Brain microvascular endothelial cell (primary cell): ENCODE measurements around the gene GALP.
A peak's percentile ranks its signal among the peaks of the same experiment; 100 is the strongest.
"Not testable (repeated sequence)": the region's sequence is repeated elsewhere in the genome, so short reads cannot be mapped to it uniquely, and the experiment has no call there.

Experiments used
- DNase-seq: peaks from one replicate; pipeline ENCODE4 v3.0.0-alpha.2; 2020
- H3K27ac ChIP-seq: fragments of 250-450 bp; sonication (Bioruptor Pico); 2 replicates; pipeline ENCODE4 v1.5.1; 2020; ENCODE audit warnings: mild to moderate bottlenecking, moderate library complexity
- H3K27me3 ChIP-seq: fragments of 250-450 bp; sonication (Bioruptor Pico); replicated peaks from 2 replicates; pipeline ENCODE4 v1.5.1; 2020; ENCODE audit warnings: mild to moderate bottlenecking
- H3K36me3 ChIP-seq: fragments of 250-450 bp; sonication (Bioruptor Pico); replicated peaks from 2 replicates; pipeline ENCODE4 v1.5.1; 2020; ENCODE audit warnings: mild to moderate bottlenecking
- H3K4me3 ChIP-seq: 2 replicates; pipeline ENCODE4 v1.5.1; 2011; ENCODE audit warnings: low read depth, mild to moderate bottlenecking, control low read depth, low read length, moderate library complexity
- CTCF ChIP-seq: IDR thresholded peaks from 2 replicates; pipeline ENCODE4 v1.5.1; 2011; ENCODE audit warnings: low read depth, mild to moderate bottlenecking, moderate library complexity, low read length, control low read depth, inconsistent platforms; ENCODE audit errors: missing control alignments
- in situ Hi-C: cut with HindIII; loops from 2 replicates; pipeline ENCODE4 v1.10.0; 2017; ENCODE audit warnings: low sequenced_read_pairs, low pct_ligation_motif_present

Gene GALP

GRCh38 chr19:56211718-56212117 is 35.9 kb downstream of the GALP start:
- no peak overlapping the region for H3K4me3 ChIP-seq
- TF ChIP-seq CTCF: no peak
- no peaks in the 10 kb centered on the region for H3K36me3 ChIP-seq
- H3K27me3 ChIP-seq: no peaks in the 10 kb centered on the region
- H3K27ac ChIP-seq: no peak overlapping the region
- DNase-seq: no peak
- in situ Hi-C loops: no loop called here

- Histone ChIP-seq H3K4me3 (peak overlapping the region; percentile 37), H3K27ac (no peak overlapping the region)
Measured at GRCh38 chr19:56217039-56217949, 41.5 kb downstream of the GALP start.

GRCh38 chr19:56218961-56219360 is 43.2 kb downstream of the GALP start:
- no peak for DNase-seq
- no peaks in the 10 kb centered on the region for H3K36me3 ChIP-seq
- H3K4me3 ChIP-seq: no peak overlapping the region
- no peaks in the 10 kb centered on the region for H3K27me3 ChIP-seq
- no peak overlapping the region for H3K27ac ChIP-seq
- in situ Hi-C loops: no loop called here
- TF ChIP-seq CTCF: no peak

More at GRCh38 chr19:56217039-56217949, 41.5 kb downstream of the GALP start:
- no peaks in the 10 kb centered on the region for H3K36me3 ChIP-seq
- DNase-seq: peak; percentile 26
- no peak for TF ChIP-seq CTCF
- in situ Hi-C loops: no loop called here
- no peaks in the 10 kb centered on the region for H3K27me3 ChIP-seq

- H3K36me3 ChIP-seq, H3K27me3 ChIP-seq, in situ Hi-C loops, H3K4me3 ChIP-seq, H3K27ac ChIP-seq: not testable (repeated sequence)
- peak; percentile 22 for DNase-seq
- peak; percentile 32 for TF ChIP-seq CTCF
Measured at GRCh38 chr19:56221442-56221841, 45.6 kb downstream of the GALP start.

- H3K36me3 ChIP-seq: no peaks in the 10 kb centered on the region
- no peak for DNase-seq
- H3K27ac ChIP-seq: no peak overlapping the region
- no peak overlapping the region for H3K4me3 ChIP-seq
- no peak for TF ChIP-seq CTCF
- H3K27me3 ChIP-seq: no peaks in the 10 kb centered on the region
- in situ Hi-C loops: no loop called here
Measured at GRCh38 chr19:56221851-56222250, 46.0 kb downstream of the GALP start.
